PC-9 (cell line): ENCODE data around the gene CAPZA1. TPM values are rescaled to one million over a fixed set of nuclear protein-coding genes. Genes with fewer than 3 reads are reported as not detected.

Experiments used
- BruUV-seq: library from RNA; stranded (reverse); fragments of 400-500 nt; replicated peaks from 2 replicates; lab custom pipeline; 2021; lab: Mats Ljungman, UMichigan
- CTCF ChIA-PET: fragments of 300-600 bp; sonication (Branson Sonifier 250); formaldehyde crosslinking; loops from one replicate; lab custom pipeline; 2022; ENCODE audit warnings: antibody characterized with exemption; lab: Charles Lee
- POLR2A ChIA-PET: fragments of 300-600 bp; sonication (Branson Sonifier 250); formaldehyde crosslinking; loops from one replicate; lab custom pipeline; 2022; ENCODE audit warnings: antibody characterized with exemption; ENCODE audit not compliant: unreplicated experiment; lab: Charles Lee
- DNase-seq, 2 experiments: peaks; one replicate each; pipeline versions ENCODE4 v3.0.0 to v3.0.0-alpha.2; 2015 to 2022; ENCODE audit warnings: mixed read lengths in 1 of 2
- H2AFZ ChIP-seq: fragments of 200-600 bp; sonication (generic); 2 replicates; pipeline ENCODE4 v1.8.1; 2017; ENCODE audit warnings: antibody characterized with exemption
- H3F3A ChIP-seq: fragments of 200-600 bp; sonication (generic); 2 replicates; pipeline ENCODE4 v1.8.1; 2017; ENCODE audit warnings: antibody characterized with exemption, mild to moderate bottlenecking, low read depth; ENCODE audit not compliant: insufficient read depth
- H3K27ac ChIP-seq: fragments of 200-600 bp; sonication (generic); 2 replicates; pipeline ENCODE4 v1.6.1; 2016; ENCODE audit warnings: mixed run types
- H3K27me3 ChIP-seq: fragments of 200-600 bp; sonication (generic); 2 replicates; pipeline ENCODE4 v1.6.1; 2016; ENCODE audit warnings: low read depth, mixed run types; ENCODE audit not compliant: insufficient read depth
- H3K36me3 ChIP-seq: fragments of 200-600 bp; sonication (generic); 2 replicates; pipeline ENCODE4 v1.6.1; 2016; ENCODE audit warnings: low read depth, mixed run types
- H3K4me1 ChIP-seq: fragments of 200-600 bp; sonication (generic); replicated peaks from 2 replicates; pipeline ENCODE4 v1.6.1; 2016; ENCODE audit warnings: mixed run types; ENCODE audit not compliant: insufficient read depth
- H3K4me2 ChIP-seq: fragments of 200-600 bp; sonication (generic); 2 replicates; pipeline ENCODE4 v1.6.1; 2017; ENCODE audit warnings: mixed run types
- H3K4me3 ChIP-seq: fragments of 200-600 bp; sonication (generic); 2 replicates; pipeline ENCODE4 v1.6.1; 2016; ENCODE audit warnings: mixed run types
- H3K79me2 ChIP-seq: fragments of 200-600 bp; sonication (generic); 2 replicates; pipeline ENCODE4 v1.6.1; 2017; ENCODE audit warnings: low read depth, mixed run types
- H3K9me2 ChIP-seq: fragments of 200-600 bp; sonication (generic); 2 replicates; pipeline ENCODE4 v1.8.1; 2017; ENCODE audit warnings: mild to moderate bottlenecking; ENCODE audit not compliant: insufficient read depth
- H3K9me3 ChIP-seq: fragments of 200-600 bp; sonication (generic); 2 replicates; pipeline ENCODE4 v1.8.1; 2016; ENCODE audit warnings: low read depth; ENCODE audit not compliant: insufficient read depth
- H4K20me1 ChIP-seq: fragments of 200-600 bp; sonication (generic); 2 replicates; pipeline ENCODE4 v1.8.1; 2017; ENCODE audit not compliant: insufficient read depth
- EZH2 ChIP-seq: fragments of 200-600 bp; sonication (generic); IDR thresholded peaks from 2 replicates; pipeline ENCODE4 v1.8.0; 2017; ENCODE audit warnings: antibody characterized with exemption, low read depth
- intact Hi-C: fragments of 100-400 bp; cut with micrococcal nuclease; formaldehyde crosslinking; loops from one replicate; pipeline ENCODE4 v1.10.0; 2022; ENCODE audit not compliant: unreplicated experiment
- total RNA-seq: library from RNA; stranded (reverse); gene quantifications from 2 replicates; pipeline ENCODE4 v1.2.3, GENCODE V29; 2021
- TF ChIP-seq, protein P1 (sequence below): fragments of 200-600 bp; sonication (generic); conservative IDR thresholded peaks from 2 replicates; pipeline ENCODE4 v1.6.1; 2017; ENCODE audit warnings: mixed run types, antibody characterized with exemption, mild to moderate bottlenecking, moderate library complexity

Gene CAPZA1
- total RNA-seq, 1 experiment from 2014 or later = 145 TPM

- ChIA-PET CTCF (no interaction called here), POLR2A (no interaction called here)
- Histone ChIP-seq H3K4me2 (no peak overlapping the region), H3K4me1 (peaks cover 21% of the 10 kb centered on the region), H3K27me3 (no peaks in the 10 kb centered on the region), H2AFZ (no peak overlapping the region), H3K36me3 (no peaks in the 10 kb centered on the region), H3K4me3 (no peak overlapping the region), H3K79me2 (peaks cover 49% of the 10 kb centered on the region), H3K9me3 (no peaks in the 10 kb centered on the region), H3F3A (peaks cover 18% of the 10 kb centered on the region), H3K27ac (no peak overlapping the region), H3K9me2 (no peaks in the 10 kb centered on the region), H4K20me1 (no peaks in the 10 kb centered on the region)
- no peak for DNase-seq
- no TSS peak for BruUV-seq
- intact Hi-C loops = no loop called here
- no peak for TF ChIP-seq EZH2
- TF ChIP-seq, protein P1, sequence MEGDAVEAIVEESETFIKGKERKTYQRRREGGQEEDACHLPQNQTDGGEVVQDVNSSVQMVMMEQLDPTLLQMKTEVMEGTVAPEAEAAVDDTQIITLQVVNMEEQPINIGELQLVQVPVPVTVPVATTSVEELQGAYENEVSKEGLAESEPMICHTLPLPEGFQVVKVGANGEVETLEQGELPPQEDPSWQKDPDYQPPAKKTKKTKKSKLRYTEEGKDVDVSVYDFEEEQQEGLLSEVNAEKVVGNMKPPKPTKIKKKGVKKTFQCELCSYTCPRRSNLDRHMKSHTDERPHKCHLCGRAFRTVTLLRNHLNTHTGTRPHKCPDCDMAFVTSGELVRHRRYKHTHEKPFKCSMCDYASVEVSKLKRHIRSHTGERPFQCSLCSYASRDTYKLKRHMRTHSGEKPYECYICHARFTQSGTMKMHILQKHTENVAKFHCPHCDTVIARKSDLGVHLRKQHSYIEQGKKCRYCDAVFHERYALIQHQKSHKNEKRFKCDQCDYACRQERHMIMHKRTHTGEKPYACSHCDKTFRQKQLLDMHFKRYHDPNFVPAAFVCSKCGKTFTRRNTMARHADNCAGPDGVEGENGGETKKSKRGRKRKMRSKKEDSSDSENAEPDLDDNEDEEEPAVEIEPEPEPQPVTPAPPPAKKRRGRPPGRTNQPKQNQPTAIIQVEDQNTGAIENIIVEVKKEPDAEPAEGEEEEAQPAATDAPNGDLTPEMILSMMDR = no peak
Measured at GRCh38 chr1:112677501-112677900, 57.9 kb downstream of the CAPZA1 start.

GRCh38 chr1:112678605-112679004 is 59.0 kb downstream of the CAPZA1 start:
- no peaks in the 10 kb centered on the region for H3K36me3 ChIP-seq
- TF ChIP-seq, protein P1 = no peak
- TF ChIP-seq EZH2 = no peak
- no peaks in the 10 kb centered on the region for H4K20me1 ChIP-seq
- H3K4me3 ChIP-seq = no peak overlapping the region
- no peak overlapping the region for H3K4me2 ChIP-seq
- intact Hi-C loops = no loop called here
- H3K4me1 ChIP-seq = peaks cover 15% of the 10 kb centered on the region
- CTCF ChIA-PET = no interaction called here
- peaks cover 49% of the 10 kb centered on the region for H3K79me2 ChIP-seq
- peaks cover 7% of the 10 kb centered on the region for H3F3A ChIP-seq
- H3K9me2 ChIP-seq = no peaks in the 10 kb centered on the region
- H2AFZ ChIP-seq = no peak overlapping the region
- H3K27me3 ChIP-seq = no peaks in the 10 kb centered on the region
- POLR2A ChIA-PET = no interaction called here
- H3K9me3 ChIP-seq = no peaks in the 10 kb centered on the region
- DNase-seq = no peak
- H3K27ac ChIP-seq = no peak overlapping the region
- no TSS peak for BruUV-seq

DNA sequence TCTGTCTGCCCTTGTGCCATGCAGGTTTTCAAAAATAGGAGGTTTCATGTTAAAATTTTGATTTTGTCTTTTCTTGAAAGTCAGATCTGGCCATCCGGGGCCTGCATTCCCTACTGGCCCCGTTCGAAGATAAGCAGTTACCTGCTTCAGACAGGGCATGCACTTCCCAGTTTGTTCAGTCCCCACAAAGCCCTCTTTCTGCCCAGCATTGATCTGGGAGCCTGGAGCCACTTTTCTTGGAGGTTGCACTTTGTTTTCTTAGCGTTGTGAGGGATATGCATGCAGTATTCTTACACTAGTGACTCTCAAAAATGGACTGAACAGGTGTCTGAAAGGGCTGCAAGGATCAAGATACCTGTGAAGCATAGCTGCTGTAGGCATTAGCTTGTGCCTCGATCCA is 66.3 kb downstream of the CAPZA1 start:
- Histone ChIP-seq H3K79me2 (0 out of 2 replicates have a peak, but pooled peaks cover 10% of the 10 kb centered on the region), H3K36me3 (no peaks in the 10 kb centered on the region), H3K4me3 (no peak overlapping the region), H3F3A (no peaks in the 10 kb centered on the region), H2AFZ (no peak overlapping the region), H3K27ac (no peak overlapping the region), H3K4me1 (no peaks in the 10 kb centered on the region), H3K9me2 (no peaks in the 10 kb centered on the region), H3K4me2 (no peak overlapping the region), H3K9me3 (no peaks in the 10 kb centered on the region), H3K27me3 (no peaks in the 10 kb centered on the region), H4K20me1 (no peaks in the 10 kb centered on the region)
- ChIA-PET CTCF (no interaction called here), POLR2A (no interaction called here)
- TF ChIP-seq, protein P1 = no peak
- no peak for TF ChIP-seq EZH2
- no TSS peak for BruUV-seq
- no peak for DNase-seq
- intact Hi-C loops = no loop called here
